Retinal pigment epithelial cell (primary cell): ENCODE data around the gene CCND3.

ENCODE experiments used
- DNase-seq: peaks from one replicate; pipeline ENCODE4 v3.0.0-alpha.2; 2010; ENCODE audit warnings: low read depth
- H3K4me3 ChIP-seq: 2 replicates; pipeline ENCODE4 v1.5.1; 2011; ENCODE audit warnings: mild to moderate bottlenecking, low read length, control low read depth, moderate library complexity
- CTCF ChIP-seq: conservative IDR thresholded peaks from 2 replicates; pipeline ENCODE4 v1.5.1; 2011; ENCODE audit warnings: low read depth, low read length, control low read depth, inconsistent platforms

The CCND3 gene

GRCh38 chr6:41885930-41886329 lies 55.7 kb downstream of the CCND3 start:
- no peak for DNase-seq
- no peak overlapping the region for H3K4me3 ChIP-seq
- no peak for TF ChIP-seq CTCF

GRCh38 chr6:41884957-41885356 lies 56.7 kb downstream of the CCND3 start:
- no peak for DNase-seq
- H3K4me3 ChIP-seq, result no peak overlapping the region
- no peak for TF ChIP-seq CTCF
